ENCODE measurements around the gene NRL.

- TF ChIP-seq CTCF (IDR thresholded peaks at IDR 0.05; ENCODE audit: low read length): no peak
- no peak for TF ChIP-seq EZH2 (optimal IDR thresholded peaks at IDR 0.05; ENCODE audit: low read depth, low read length)
Measured at GRCh38 chr14:24092110-24092504, 22.6 kb downstream of the NRL start.

Measured in MM.1S (cell line).